GM23338 (cell line): Measurements from ENCODE around the gene TCF12. TPM values are rescaled to one million over a fixed set of nuclear protein-coding genes. Genes with fewer than 3 reads are reported as not detected.

Source experiments
- ATAC-seq: fragments of 200-7000 bp; cut with Tn5 transposase; 3 replicates; pipeline ENCODE4 v1.9.1; 2020
- DNase-seq: peaks from one replicate; pipeline ENCODE4 v3.0.0-alpha.2; 2015; ENCODE audit warnings: low spot score
- H2AFZ ChIP-seq: fragments of 200-600 bp; sonication (generic); 2 replicates; pipeline ENCODE4 v1.8.0; 2016; ENCODE audit warnings: antibody characterized with exemption, mild to moderate bottlenecking, moderate library complexity
- H3F3A ChIP-seq: fragments of 200-600 bp; sonication (generic); replicated peaks from 2 replicates; pipeline ENCODE4 v1.8.0; 2017; ENCODE audit warnings: antibody characterized with exemption, mixed run types, low read depth
- H3K27ac ChIP-seq: fragments of 200-600 bp; sonication (generic); 2 replicates; pipeline ENCODE4 v1.6.1; 2016; ENCODE audit warnings: low read depth
- H3K27me3 ChIP-seq: fragments of 200-600 bp; sonication (generic); 2 replicates; pipeline ENCODE4 v1.8.0; 2016; ENCODE audit warnings: mild to moderate bottlenecking, mixed run types, moderate library complexity; ENCODE audit not compliant: insufficient read depth
- H3K36me3 ChIP-seq: fragments of 200-600 bp; sonication (generic); 2 replicates; pipeline ENCODE4 v1.8.0; 2016; ENCODE audit warnings: mild to moderate bottlenecking; ENCODE audit not compliant: insufficient read depth
- H3K4me1 ChIP-seq: fragments of 200-600 bp; sonication (generic); 2 replicates; pipeline ENCODE4 v1.8.0; 2016; ENCODE audit warnings: mild to moderate bottlenecking, moderate library complexity; ENCODE audit not compliant: insufficient read depth
- H3K4me2 ChIP-seq: fragments of 200-600 bp; sonication (generic); 2 replicates; pipeline ENCODE4 v1.7.1; 2017; ENCODE audit warnings: mixed run types
- H3K4me3 ChIP-seq: fragments of 200-600 bp; sonication (generic); 2 replicates; pipeline ENCODE4 v1.6.1; 2016; ENCODE audit warnings: mixed run types
- H3K79me2 ChIP-seq: fragments of 200-600 bp; sonication (generic); replicated peaks from 2 replicates; pipeline ENCODE4 v1.8.0; 2017; ENCODE audit warnings: mild to moderate bottlenecking; ENCODE audit not compliant: insufficient read depth
- H3K9me2 ChIP-seq: fragments of 200-600 bp; sonication (generic); 2 replicates; pipeline ENCODE4 v1.8.0; 2017; ENCODE audit not compliant: insufficient read depth
- H4K20me1 ChIP-seq: fragments of 200-600 bp; sonication (generic); replicated peaks from 2 replicates; pipeline ENCODE4 v1.8.0; 2017; ENCODE audit warnings: mild to moderate bottlenecking; ENCODE audit not compliant: insufficient read depth
- H3K27ac Mint-ChIP-seq: 2 replicates; pipeline ENCODE4 v1.8.0; 2020; ENCODE audit warnings: inconsistent platforms, mild to moderate bottlenecking, moderate library complexity, mixed read lengths
- H3K27me3 Mint-ChIP-seq: 3 replicates; pipeline ENCODE4 v1.8.0; 2022; ENCODE audit warnings: low read depth, mild to moderate bottlenecking, moderate library complexity, mixed read lengths, inconsistent platforms; ENCODE audit not compliant: insufficient read depth, poor library complexity
- H3K36me3 Mint-ChIP-seq: 3 replicates; pipeline ENCODE4 v1.8.0; 2021; ENCODE audit warnings: low read depth, mild to moderate bottlenecking, inconsistent platforms, moderate library complexity, mixed read lengths
- H3K4me1 Mint-ChIP-seq: 3 replicates; pipeline ENCODE4 v1.8.0; 2020; ENCODE audit warnings: mild to moderate bottlenecking, inconsistent platforms, mixed read lengths
- H3K4me3 Mint-ChIP-seq: 3 replicates; pipeline ENCODE4 v1.8.0; 2021; ENCODE audit warnings: moderate library complexity, mild to moderate bottlenecking, inconsistent platforms, mixed read lengths
- H3K9me3 Mint-ChIP-seq: 3 replicates; pipeline ENCODE4 v1.8.0; 2020; ENCODE audit warnings: moderate library complexity, mild to moderate bottlenecking, inconsistent platforms, mixed read lengths
- CREB1 ChIP-seq: fragments of 250-450 bp; sonication (Bioruptor Pico); IDR thresholded peaks from 2 replicates; pipeline ENCODE4 v1.5.0; 2020; ENCODE audit warnings: low read depth, mild to moderate bottlenecking, moderate library complexity
- EZH2phosphoT487 ChIP-seq: fragments of 200-600 bp; sonication (generic); IDR thresholded peaks from one replicate; pipeline ENCODE4 v1.8.1; 2018; ENCODE audit warnings: antibody characterized with exemption; ENCODE audit not compliant: unreplicated experiment
- JUNB ChIP-seq: IDR thresholded peaks from one replicate; pipeline ENCODE4 v1.6.1; 2016; ENCODE audit warnings: antibody characterized with exemption; ENCODE audit not compliant: unreplicated experiment
- REST ChIP-seq: IDR thresholded peaks from one replicate; pipeline ENCODE4 v1.6.1; 2018; ENCODE audit warnings: antibody characterized with exemption; ENCODE audit not compliant: unreplicated experiment
- ZNF114 ChIP-seq: fragments of 250-450 bp; sonication (Bioruptor Pico); IDR thresholded peaks from 2 replicates; pipeline ENCODE4 v1.5.0; 2020; ENCODE audit warnings: mild to moderate bottlenecking, moderate library complexity
- ZNF462 ChIP-seq: fragments of 250-450 bp; sonication (Bioruptor Pico); IDR thresholded peaks from 2 replicates; pipeline ENCODE4 v1.5.0; 2020; ENCODE audit warnings: mild to moderate bottlenecking, moderate library complexity
- polyA plus RNA-seq: library from polyadenylated mRNA; unstranded; fragments of >200 nt; fragmentation: Nextera tagmentation; extraction: Ambion mirVana; gene quantifications from 2 replicates; pipeline ENCODE4 v1.2.1, GENCODE V29; 2016
- total RNA-seq: library from RNA; depleted of rRNA; stranded (reverse); fragments of >200 nt; shearing (Covaris generic); gene quantifications from 2 replicates; pipeline ENCODE4 v1.2.3, GENCODE V29; 2014

TCF12 gene
- total and polyA plus RNA-seq, 2 experiments from 2014 or later: 27.6 to 104 TPM

- TF ChIP-seq ZNF462 (CRISPR knock-in tag): no peak
- no peak for TF ChIP-seq CREB1 (CRISPR knock-in tag)
Measured at GRCh38 chr15:57095896-57096295, 177.5 kb downstream of the TCF12 start (continued).

GRCh38 chr15:57097246-57097645 is 178.8 kb downstream of the TCF12 start:
- Mint-ChIP-seq H3K4me3 (no peak overlapping the region), H3K9me3 (no peaks in the 10 kb centered on the region), H3K27ac (no peak overlapping the region), H3K4me1 (peaks cover 32% of the 10 kb centered on the region), H3K36me3 (no peaks in the 10 kb centered on the region; the same call in 2 of the 3 replicates), H3K27me3 (no peaks in the 10 kb centered on the region)
- no peaks in the 10 kb centered on the region for H3K27me3 ChIP-seq
- H3K4me1 ChIP-seq: peaks cover 12% of the 10 kb centered on the region; the same call in 1 of the 2 replicates
- H3F3A ChIP-seq: no peaks in the 10 kb centered on the region
- H3K4me2 ChIP-seq: no peak overlapping the region
- ATAC-seq (no peak), DNase-seq (no peak)
- H3K36me3 ChIP-seq: no peaks in the 10 kb centered on the region
- H3K4me3 ChIP-seq: no peak overlapping the region
- H4K20me1 ChIP-seq: no peaks in the 10 kb centered on the region
- peaks cover 17% of the 10 kb centered on the region for H3K79me2 ChIP-seq
- H3K9me2 ChIP-seq: no peaks in the 10 kb centered on the region
- H3K27ac ChIP-seq: no peak overlapping the region
- no peak overlapping the region for H2AFZ ChIP-seq
- no peak for TF ChIP-seq REST
- TF ChIP-seq JUNB: no peak
- no peak for TF ChIP-seq ZNF462 (CRISPR knock-in tag)
- no peak for TF ChIP-seq ZNF114
- no peak for TF ChIP-seq EZH2phosphoT487
